HepG2 (cell line): ENCODE results near the gene LHPP. TPM values are rescaled to one million over a fixed set of nuclear protein-coding genes. Genes with fewer than 3 reads are reported as not detected.

Experiments
- AGO2 ChIP-seq: fragments of 200-400 bp; formaldehyde crosslinking; optimal IDR thresholded peaks from 2 replicates; pipeline ENCODE3; 2017; ENCODE audit warnings: mild to moderate bottlenecking, low read depth, low read length, moderate library complexity
- CAMTA2 ChIP-seq: sonication (generic); formaldehyde crosslinking; IDR thresholded peaks from 2 replicates; pipeline ENCODE4 v1.4.0; 2020; ENCODE audit warnings: mild to moderate bottlenecking, missing genetic modification reagents, borderline replicate concordance
- HNF4A ChIP-seq: sonication (generic); formaldehyde crosslinking; IDR thresholded peaks from 2 replicates; pipeline ENCODE4 v1.4.0; 2020; ENCODE audit warnings: missing genetic modification reagents
- HNF4G ChIP-seq, 2 experiments: sonication (generic) in 1 of 2; formaldehyde crosslinking in 1 of 2; IDR thresholded peaks; 2 replicates each; pipeline versions ENCODE4 v1.4.0 to v1.6.1; 2011 to 2020; ENCODE audit warnings: borderline replicate concordance in 2 of 2, low read depth in 2 of 2, mild to moderate bottlenecking in 2 of 2, low read length in 1 of 2, missing genetic modification reagents in 1 of 2, moderate library complexity in 1 of 2
- LCORL ChIP-seq, 2 experiments: fragments of 450-650 bp in 1 of 2; sonication (generic) in 1 of 2; formaldehyde crosslinking in 1 of 2; IDR thresholded peaks; 2 replicates each; pipeline versions ENCODE4 v1.5.0 to v1.6.1; 2017 to 2020; ENCODE audit warnings: antibody characterized with exemption in 1 of 2, missing genetic modification reagents in 1 of 2
- MTA1 ChIP-seq: sonication (generic); formaldehyde crosslinking; IDR thresholded peaks from 2 replicates; pipeline ENCODE4 v1.4.0; 2020; ENCODE audit warnings: missing genetic modification reagents, mild to moderate bottlenecking, borderline replicate concordance
- MTF1 ChIP-seq: sonication (generic); formaldehyde crosslinking; IDR thresholded peaks from 2 replicates; pipeline ENCODE4 v1.5.0; 2020; ENCODE audit warnings: missing genetic modification reagents
- NKX3-1 ChIP-seq: sonication (generic); formaldehyde crosslinking; IDR thresholded peaks from 2 replicates; pipeline ENCODE4 v1.5.0; 2020; ENCODE audit warnings: missing genetic modification reagents
- PHF21A ChIP-seq: sonication (generic); formaldehyde crosslinking; IDR thresholded peaks from 2 replicates; pipeline ENCODE4 v1.5.0; 2020; ENCODE audit warnings: mild to moderate bottlenecking, missing genetic modification reagents
- PRMT3 ChIP-seq: sonication (generic); formaldehyde crosslinking; IDR thresholded peaks from 2 replicates; pipeline ENCODE4 v1.8.1; 2022; ENCODE audit warnings: low read depth, mild to moderate bottlenecking, moderate library complexity, missing genetic modification reagents, borderline replicate concordance
- SALL1 ChIP-seq: sonication (generic); formaldehyde crosslinking; IDR thresholded peaks from 2 replicates; pipeline ENCODE4 v1.8.0; 2022; ENCODE audit warnings: mild to moderate bottlenecking, missing genetic modification reagents
- SOX6 ChIP-seq, 2 experiments: fragments of 450-650 bp in 1 of 2; sonication (generic) in 1 of 2; formaldehyde crosslinking in 1 of 2; IDR thresholded peaks; 2 replicates each; pipeline versions ENCODE4 v1.4.0 to v1.6.1; 2017 to 2020; ENCODE audit warnings: antibody characterized with exemption in 1 of 2, mild to moderate bottlenecking in 1 of 2, missing genetic modification reagents in 1 of 2
- ZMYM2 ChIP-seq: sonication (generic); formaldehyde crosslinking; IDR thresholded peaks from 2 replicates; pipeline ENCODE4 v1.8.0; 2022; ENCODE audit warnings: mild to moderate bottlenecking, missing genetic modification reagents
- ZNF12 ChIP-seq: sonication (generic); formaldehyde crosslinking; IDR thresholded peaks from 2 replicates; pipeline ENCODE4 v1.5.0; 2020; ENCODE audit warnings: missing genetic modification reagents
- ZNF160 ChIP-seq: sonication (generic); formaldehyde crosslinking; IDR thresholded peaks from 2 replicates; pipeline ENCODE4 v1.8.0; 2022; ENCODE audit warnings: mild to moderate bottlenecking, inconsistent platforms, missing genetic modification reagents
- ZNF17 ChIP-seq: sonication (generic); formaldehyde crosslinking; IDR thresholded peaks from 2 replicates; pipeline ENCODE4 v1.5.0; 2020; ENCODE audit warnings: mild to moderate bottlenecking, missing genetic modification reagents
- ZNF235 ChIP-seq: sonication (generic); formaldehyde crosslinking; IDR thresholded peaks from 2 replicates; pipeline ENCODE4 v1.8.1; 2023; ENCODE audit warnings: mild to moderate bottlenecking, missing genetic modification reagents, borderline replicate concordance
- ZNF619 ChIP-seq: sonication (generic); formaldehyde crosslinking; IDR thresholded peaks from 2 replicates; pipeline ENCODE4 v1.4.0; 2020; ENCODE audit warnings: mild to moderate bottlenecking, missing genetic modification reagents
- ZNF782 ChIP-seq: sonication (generic); formaldehyde crosslinking; IDR thresholded peaks from 2 replicates; pipeline ENCODE4 v1.4.0; 2020; ENCODE audit warnings: missing genetic modification reagents, mild to moderate bottlenecking, borderline replicate concordance
- polyA plus RNA-seq, 8 experiments: library from polyadenylated mRNA; depleted of rRNA in 3 of 8; stranded (reverse) in 7 of 8; unstranded in 1 of 8; fragments of >200 nt; fragmentation: Illumina TruSeq in 4 of 8; extraction: Trizol in 4 of 8; gene quantifications; 2 replicates each; pipeline versions ENCODE4 v1.2.1 to v1.2.3, GENCODE V29; 2011 to 2016; ENCODE audit warnings: low read depth in 4 of 8, missing spikeins in 1 of 8, mixed read lengths in 1 of 8; ENCODE audit not compliant: insufficient read depth in 1 of 8
- total RNA-seq, 5 experiments: library from RNA; depleted of rRNA; stranded (reverse); fragments of >200 nt; fragmentation: Illumina TruSeq; extraction: Trizol; gene quantifications; 2 replicates each; pipeline ENCODE4 v1.2.3, GENCODE V29; 2016; ENCODE audit warnings: low read depth in 1 of 5
- TF ChIP-seq, protein P1 (sequence below): sonication (generic); formaldehyde crosslinking; IDR thresholded peaks from 2 replicates; pipeline ENCODE4 v1.5.0; 2020; ENCODE audit warnings: missing genetic modification reagents
- TF ChIP-seq, protein P2 (sequence below): sonication (generic); formaldehyde crosslinking; IDR thresholded peaks from 2 replicates; pipeline ENCODE4 v1.9.0; 2021; ENCODE audit warnings: missing genetic modification reagents, borderline replicate concordance
- TF ChIP-seq, protein P3 (sequence below): sonication (generic); formaldehyde crosslinking; IDR thresholded peaks from 2 replicates; pipeline ENCODE4 v1.9.0; 2021; ENCODE audit warnings: missing genetic modification reagents, mild to moderate bottlenecking, borderline replicate concordance

The LHPP gene
- total and polyA plus RNA-seq, 2 of the 13 experiments (the other 11 are each of a cell fraction or from before 2014, with no cell fraction given) = 5.2 to 13.1 TPM

DNA sequence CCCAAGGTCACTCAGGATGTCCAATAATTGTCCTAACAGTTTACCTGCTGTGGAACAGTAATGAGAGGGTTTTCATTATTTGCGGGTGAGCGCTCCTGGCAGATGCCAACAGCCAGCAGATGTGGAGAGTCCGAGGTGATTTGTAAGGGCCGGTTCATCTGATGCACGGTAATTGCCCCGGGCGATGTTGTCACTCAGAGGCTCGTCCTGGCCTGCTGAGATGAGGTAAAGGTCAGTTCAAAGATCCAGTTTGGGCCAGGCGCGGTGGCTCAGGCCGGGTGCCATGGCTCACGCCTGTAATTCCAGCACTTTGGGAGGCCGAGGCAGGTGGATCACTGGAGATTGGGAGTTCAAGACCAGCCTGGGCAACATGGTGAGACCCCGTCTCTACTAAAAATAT, 16.9 kb downstream of the LHPP start (continued):
- TF ChIP-seq, protein P1, sequence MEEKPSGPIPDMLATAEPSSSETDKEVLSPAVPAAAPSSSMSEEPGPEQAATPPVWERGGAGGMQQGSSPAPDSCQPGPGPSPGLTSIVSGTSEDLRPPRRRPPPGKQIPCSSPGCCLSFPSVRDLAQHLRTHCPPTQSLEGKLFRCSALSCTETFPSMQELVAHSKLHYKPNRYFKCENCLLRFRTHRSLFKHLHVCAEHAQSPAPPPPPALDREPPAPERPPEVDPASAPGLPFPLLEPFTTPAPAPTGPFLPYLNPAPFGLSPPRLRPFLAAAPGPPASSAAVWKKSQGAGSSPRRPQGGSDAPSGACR (CRISPR knock-in tag) = no peak
- TF ChIP-seq ZNF17 (CRISPR knock-in tag) (no peak), SALL1 (CRISPR knock-in tag) (peak; percentile 25; the same call in 1 of the 2 replicates), ZNF12 (CRISPR knock-in tag) (no peak), ZNF235 (no peak), ZNF160 (no peak), ZMYM2 (CRISPR knock-in tag) (peak; percentile 67), CAMTA2 (CRISPR knock-in tag) (no peak), PHF21A (CRISPR knock-in tag) (peak; percentile 31; the same call in 1 of the 2 replicates), AGO2 (no peak), MTA1 (CRISPR knock-in tag) (no peak), LCORL (IDR thresholded peaks at IDR 0.05) (no peak), LCORL (CRISPR knock-in tag; IDR thresholded peaks at IDR 0.05) (peak; percentile 92), PRMT3 (CRISPR knock-in tag) (no peak), SOX6 (IDR thresholded peaks at IDR 0.05) (no peak), SOX6 (CRISPR knock-in tag; IDR thresholded peaks at IDR 0.05) (peak; percentile 15; the same call in 1 of the 2 replicates), HNF4G (IDR thresholded peaks at IDR 0.05; ENCODE audit: borderline replicate concordance, low read depth, low read length) (peak; percentile 13; the same call in 1 of the 2 replicates), HNF4G (CRISPR knock-in tag; IDR thresholded peaks at IDR 0.05; ENCODE audit: borderline replicate concordance, low read depth) (no peak), ZNF782 (CRISPR knock-in tag) (no peak), HNF4A (peak; percentile 72), MTF1 (CRISPR knock-in tag) (no peak), NKX3-1 (CRISPR knock-in tag) (no peak), ZNF619 (no peak)
- TF ChIP-seq, protein P2, sequence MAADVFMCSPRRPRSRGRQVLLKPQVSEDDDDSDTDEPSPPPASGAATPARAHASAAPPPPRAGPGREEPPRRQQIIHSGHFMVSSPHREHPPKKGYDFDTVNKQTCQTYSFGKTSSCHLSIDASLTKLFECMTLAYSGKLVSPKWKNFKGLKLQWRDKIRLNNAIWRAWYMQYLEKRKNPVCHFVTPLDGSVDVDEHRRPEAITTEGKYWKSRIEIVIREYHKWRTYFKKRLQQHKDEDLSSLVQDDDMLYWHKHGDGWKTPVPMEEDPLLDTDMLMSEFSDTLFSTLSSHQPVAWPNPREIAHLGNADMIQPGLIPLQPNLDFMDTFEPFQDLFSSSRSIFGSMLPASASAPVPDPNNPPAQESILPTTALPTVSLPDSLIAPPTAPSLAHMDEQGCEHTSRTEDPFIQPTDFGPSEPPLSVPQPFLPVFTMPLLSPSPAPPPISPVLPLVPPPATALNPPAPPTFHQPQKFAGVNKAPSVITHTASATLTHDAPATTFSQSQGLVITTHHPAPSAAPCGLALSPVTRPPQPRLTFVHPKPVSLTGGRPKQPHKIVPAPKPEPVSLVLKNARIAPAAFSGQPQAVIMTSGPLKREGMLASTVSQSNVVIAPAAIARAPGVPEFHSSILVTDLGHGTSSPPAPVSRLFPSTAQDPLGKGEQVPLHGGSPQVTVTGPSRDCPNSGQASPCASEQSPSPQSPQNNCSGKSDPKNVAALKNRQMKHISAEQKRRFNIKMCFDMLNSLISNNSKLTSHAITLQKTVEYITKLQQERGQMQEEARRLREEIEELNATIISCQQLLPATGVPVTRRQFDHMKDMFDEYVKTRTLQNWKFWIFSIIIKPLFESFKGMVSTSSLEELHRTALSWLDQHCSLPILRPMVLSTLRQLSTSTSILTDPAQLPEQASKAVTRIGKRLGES (CRISPR knock-in tag) = no peak
- TF ChIP-seq, protein P3, sequence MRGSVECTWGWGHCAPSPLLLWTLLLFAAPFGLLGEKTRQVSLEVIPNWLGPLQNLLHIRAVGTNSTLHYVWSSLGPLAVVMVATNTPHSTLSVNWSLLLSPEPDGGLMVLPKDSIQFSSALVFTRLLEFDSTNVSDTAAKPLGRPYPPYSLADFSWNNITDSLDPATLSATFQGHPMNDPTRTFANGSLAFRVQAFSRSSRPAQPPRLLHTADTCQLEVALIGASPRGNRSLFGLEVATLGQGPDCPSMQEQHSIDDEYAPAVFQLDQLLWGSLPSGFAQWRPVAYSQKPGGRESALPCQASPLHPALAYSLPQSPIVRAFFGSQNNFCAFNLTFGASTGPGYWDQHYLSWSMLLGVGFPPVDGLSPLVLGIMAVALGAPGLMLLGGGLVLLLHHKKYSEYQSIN (CRISPR knock-in tag) = no peak
